Measurements from ENCODE around the gene CX3CR1.

- no peak for TF ChIP-seq CTCF (IDR thresholded peaks at IDR 0.05; ENCODE audit: poor library complexity, severe bottlenecking)
- no peak for TF ChIP-seq POLR2AphosphoS5 (IDR thresholded peaks at IDR 0.05)
- no peak for TF ChIP-seq EP300 (conservative IDR thresholded peaks at IDR 0.05; ENCODE audit: poor library complexity, severe bottlenecking)
- TF ChIP-seq REST (IDR thresholded peaks at IDR 0.05; ENCODE audit: borderline replicate concordance): no peak
- no peak for TF ChIP-seq TAF1 (IDR thresholded peaks at IDR 0.05; ENCODE audit: low read depth)
- no peak for TF ChIP-seq SMC3 (conservative IDR thresholded peaks at IDR 0.05; ENCODE audit: poor library complexity)
These were observed 10.4 kb upstream of the CX3CR1 start for GRCh38 chr3:39290255-39290654.

Data from neural cell (in vitro differentiated cells).